GM21717 (cell line): ENCODE results near the gene ROBO1.
"Not testable (repeated sequence)": the region's sequence is repeated elsewhere in the genome, so short reads cannot be mapped to it uniquely, and the experiment has no call there.

ENCODE experiments used
- ATAC-seq: cut with Tn5 transposase; IDR thresholded peaks from one replicate; pipeline ENCODE4 v1.9.1; 2021; ENCODE audit warnings: mild to moderate bottlenecking, moderate library complexity; ENCODE audit not compliant: unreplicated experiment

Gene ROBO1

GRCh38 chr3:78889348-78889747, 878.5 kb downstream of the ROBO1 start:
- ATAC-seq: no peak

DNA sequence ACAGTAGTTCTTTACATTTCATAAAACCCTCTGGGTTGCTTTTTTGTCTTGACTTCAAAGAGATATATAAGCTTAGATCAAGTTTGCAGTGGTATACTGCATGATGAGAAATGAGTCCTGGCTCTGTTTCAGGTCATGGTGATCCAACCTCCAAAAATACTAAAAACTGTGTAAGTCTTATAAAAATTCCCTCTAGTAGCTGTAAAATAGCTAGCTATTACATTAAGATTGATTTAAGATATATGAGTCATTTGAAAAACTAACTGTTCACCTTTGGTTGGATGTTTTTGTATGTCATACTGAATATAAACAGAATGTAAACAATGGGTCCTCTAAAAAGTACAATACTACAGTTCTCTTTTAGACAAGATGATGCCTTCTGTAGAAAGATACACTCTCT, 879.2 kb downstream of the ROBO1 start:
- no peak for ATAC-seq

DNA sequence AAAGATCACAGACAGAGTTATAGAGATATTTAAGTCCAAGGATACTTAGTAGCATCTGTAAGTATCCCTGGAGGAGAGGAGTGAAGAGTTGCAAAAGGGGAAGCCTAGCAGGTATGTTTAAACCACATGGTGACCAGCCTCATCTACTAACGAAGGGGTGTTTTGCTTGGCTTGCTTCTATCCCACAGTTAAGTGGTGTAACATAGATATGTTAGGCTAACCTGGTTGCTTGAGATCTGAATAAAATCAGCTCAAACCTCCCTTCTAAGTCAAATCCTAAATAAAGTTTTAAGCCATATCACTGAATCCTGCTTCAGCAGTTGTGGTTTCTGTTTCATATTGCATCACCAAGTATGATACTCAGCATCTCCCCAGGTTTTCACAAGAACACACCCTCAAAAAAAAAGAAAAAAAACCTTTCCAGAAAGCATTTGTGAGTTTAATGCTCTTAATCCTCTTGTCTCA, 880.2 kb downstream of the ROBO1 start:
- ATAC-seq: no peak

DNA sequence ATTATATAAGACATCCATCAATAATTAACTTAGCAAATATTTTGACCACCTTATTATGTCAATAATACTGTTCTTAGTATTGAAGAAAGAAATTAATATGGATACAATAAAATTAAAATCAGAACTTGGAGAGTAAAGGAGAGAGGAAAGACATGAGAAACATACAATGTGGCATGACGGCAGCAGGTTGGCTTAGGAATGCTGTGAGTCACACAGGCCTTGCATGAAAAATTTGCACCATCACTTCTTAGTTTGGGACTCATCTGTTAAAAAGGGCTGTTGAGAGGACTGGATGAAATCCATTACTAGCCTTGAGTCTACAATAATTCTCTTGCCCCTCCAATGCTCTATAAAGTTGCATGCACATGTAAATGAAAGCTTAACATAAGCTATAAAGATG, 880.8 kb downstream of the ROBO1 start:
- no peak for ATAC-seq

DNA sequence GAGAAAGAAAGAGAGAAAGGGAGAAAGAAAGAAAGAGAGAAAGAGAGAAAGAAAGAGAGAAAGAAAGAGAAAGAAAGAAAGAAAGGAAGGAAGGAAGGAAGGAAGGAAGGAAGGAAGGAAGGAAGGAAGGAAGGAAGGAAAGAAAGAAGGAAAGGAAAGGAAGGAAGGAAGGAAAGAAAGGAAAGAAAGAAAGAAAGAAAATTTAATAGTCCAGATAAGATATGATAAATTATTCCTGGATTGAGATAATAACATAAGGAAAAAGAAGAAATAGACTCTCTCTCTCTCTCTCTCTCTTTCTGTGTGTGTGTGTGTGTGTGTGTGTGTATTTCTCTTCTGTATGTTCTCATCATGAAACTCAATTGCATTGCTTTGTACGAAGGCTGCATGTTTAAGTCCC, 883.2 kb downstream of the ROBO1 start:
- ATAC-seq: not testable (repeated sequence)

DNA sequence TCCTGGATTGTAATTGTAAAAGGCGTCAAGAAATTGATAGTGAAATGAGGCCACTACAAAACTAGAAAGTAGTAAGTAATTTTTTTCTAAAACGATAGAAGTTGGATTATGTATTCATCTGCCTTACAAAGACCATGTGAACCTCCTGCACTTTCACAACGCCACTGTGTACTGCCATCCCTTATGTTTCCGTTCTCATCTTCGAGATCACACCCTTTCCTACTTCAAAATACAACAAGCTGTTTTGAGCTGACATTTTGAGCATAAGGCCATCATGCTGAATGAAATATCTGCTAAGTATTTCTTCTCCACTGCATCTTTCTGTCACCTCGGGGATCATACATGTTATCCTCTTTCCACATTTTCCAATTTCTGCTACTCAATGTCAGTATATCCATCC, 885.5 kb downstream of the ROBO1 start:
- ATAC-seq: no peak

DNA sequence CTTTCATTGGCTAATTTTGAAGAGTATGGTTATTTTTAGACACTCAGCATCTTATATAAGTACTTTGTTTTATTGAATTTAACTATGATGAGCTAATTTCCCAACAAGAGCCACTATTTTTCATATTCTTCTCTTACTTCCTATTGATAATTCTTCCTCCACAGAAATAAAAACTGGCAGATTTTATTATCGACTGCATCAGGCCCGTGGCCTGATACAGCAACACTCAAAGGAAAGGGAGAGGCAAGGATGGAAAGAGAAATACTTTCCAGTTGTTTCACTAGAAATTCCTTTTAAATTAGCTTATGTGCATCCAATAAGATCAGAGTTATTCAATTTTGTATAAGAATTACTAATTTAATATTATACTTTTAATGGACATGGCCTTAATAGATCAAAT, 886.3 kb downstream of the ROBO1 start:
- no peak for ATAC-seq

DNA sequence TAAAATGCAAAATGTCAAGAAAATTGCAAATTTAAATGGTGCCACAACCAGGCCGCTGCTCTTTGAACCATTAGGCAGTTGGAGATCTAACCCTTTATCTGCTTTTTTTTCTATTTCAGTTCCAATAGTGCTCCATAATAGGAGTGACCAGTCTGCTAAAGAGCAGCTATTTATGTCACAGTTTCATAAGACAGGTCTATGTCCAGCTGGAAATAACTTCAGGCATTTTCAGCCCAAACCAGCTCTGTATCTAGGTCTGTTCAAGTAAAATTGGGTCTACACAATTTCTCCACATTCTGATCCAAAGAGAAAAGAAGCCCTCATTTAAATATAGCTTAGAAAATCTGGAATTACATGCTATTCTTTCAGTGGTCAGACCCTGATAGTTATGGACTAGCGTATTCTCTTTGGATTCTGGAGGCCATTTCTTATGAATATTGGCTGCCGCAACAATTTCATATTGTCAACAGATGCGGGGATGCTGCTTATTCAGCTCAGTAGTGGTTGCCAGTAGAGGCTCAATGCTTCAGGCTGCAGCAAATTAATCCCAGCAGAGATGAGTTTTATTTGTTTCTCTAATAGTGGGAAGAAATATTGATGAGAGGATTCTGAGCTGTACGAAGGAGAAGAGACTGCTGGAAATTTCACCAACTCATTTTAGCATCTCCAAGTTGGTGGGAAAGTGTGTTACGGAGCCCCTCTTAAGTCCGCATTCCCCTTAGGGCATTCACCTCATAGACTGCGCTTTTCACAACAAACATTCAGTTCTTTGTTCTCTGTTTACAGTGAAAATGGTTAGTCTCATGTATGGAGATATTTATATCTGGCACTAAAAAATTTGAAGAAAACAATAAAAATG, 887.0 kb downstream of the ROBO1 start:
- no peak for ATAC-seq

DNA sequence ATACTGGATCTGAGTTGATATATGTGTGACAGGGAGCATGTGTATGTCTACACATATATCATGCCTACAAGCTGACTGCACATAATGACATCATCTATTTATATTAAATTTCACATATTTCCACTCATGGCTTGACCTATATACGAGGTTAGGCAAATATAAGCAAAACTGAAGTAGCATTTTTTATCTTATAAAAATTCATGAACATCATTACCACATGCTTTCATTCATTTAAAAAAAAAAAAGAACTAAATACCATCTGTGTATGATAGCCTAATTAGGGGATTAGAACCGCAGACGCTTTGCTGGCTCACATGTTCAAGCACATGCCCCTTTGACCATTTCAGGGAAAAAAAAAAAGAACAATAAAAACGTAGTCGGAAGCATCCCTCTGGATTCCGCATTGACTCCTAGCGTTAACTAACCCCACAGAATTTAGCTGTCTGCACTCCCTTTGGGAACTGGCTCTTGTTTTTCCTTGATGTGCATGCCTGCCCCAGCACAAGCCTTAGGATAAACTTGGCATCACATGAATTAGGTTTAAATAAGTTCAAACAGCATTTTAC, 888.4 kb downstream of the ROBO1 start:
- no peak for ATAC-seq

GRCh38 chr3:78878789-78879188, 889.0 kb downstream of the ROBO1 start:
- ATAC-seq: no peak

DNA sequence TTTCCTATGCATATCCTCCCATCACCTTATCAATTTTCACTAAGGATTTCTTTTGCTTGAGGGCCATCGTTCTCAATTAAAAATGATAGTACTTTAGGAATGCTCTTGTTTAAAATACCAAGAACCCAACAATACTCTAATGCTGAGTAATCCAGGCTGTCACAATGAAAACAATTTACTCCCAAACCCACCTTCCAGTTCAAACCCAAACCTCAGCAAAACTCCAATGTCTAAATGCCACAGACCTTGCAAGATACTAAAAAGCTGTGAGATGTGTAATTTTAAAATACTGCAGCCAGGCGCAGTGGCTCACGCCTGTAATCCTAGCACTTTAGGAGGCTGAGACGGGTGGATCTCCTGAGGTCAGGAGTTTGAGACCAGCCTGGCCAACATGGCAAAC, 889.8 kb downstream of the ROBO1 start:
- ATAC-seq: no peak

DNA sequence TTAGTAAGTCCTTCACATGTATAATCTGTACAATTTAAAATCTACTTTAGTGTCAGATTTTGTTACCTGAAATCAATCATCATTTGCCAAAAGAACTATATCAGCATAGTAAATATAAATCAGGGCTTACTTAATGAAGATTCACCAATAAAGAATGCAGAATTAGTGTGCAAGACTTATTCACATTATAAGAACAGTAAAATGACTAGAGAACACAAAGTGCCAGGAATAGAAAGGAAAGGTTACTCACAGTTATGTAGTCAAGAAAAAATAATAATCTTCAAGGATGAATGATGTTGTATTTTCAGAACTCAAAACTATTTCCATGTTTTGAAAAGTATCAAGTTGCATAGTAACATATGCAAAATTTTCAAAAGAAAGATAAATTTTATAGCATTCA, 891.9 kb downstream of the ROBO1 start:
- ATAC-seq: no peak

DNA sequence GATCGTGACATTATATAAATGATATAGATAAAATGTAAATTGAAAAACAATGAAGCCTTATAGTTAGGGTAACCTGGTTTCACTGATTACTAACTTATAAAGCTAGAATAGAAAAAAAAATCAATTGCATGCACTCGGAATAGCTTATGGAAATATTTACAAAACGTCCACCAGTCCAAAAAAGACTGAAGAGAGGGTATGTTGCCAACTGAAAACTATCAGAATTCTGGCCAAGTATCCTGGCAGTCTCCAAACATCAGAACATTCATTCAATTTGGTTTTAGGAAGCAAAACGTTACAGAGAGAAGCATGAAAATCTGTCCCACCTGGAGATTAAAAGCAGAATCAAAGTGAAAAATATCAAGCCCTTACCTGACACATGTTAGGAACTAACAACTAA, 892.4 kb downstream of the ROBO1 start:
- no peak for ATAC-seq

DNA sequence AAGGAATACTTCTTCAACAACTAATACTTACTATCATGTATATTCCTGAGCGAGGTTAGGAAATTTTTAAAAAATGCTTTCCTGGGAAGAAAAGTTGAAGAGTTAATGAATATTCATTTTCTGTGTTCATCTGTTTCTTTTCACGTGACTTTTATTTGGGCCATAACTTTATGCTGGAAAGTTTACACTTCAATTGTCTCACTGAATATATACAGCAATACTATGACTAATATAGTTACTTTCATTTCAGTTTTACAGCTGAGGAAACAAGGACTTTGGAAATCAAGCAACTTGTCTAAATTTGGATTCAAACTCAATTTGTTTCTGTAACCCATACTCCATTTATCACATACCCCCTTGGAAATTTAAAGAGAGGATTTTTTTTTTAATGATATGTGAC, 894.2 kb downstream of the ROBO1 start:
- no peak for ATAC-seq

DNA sequence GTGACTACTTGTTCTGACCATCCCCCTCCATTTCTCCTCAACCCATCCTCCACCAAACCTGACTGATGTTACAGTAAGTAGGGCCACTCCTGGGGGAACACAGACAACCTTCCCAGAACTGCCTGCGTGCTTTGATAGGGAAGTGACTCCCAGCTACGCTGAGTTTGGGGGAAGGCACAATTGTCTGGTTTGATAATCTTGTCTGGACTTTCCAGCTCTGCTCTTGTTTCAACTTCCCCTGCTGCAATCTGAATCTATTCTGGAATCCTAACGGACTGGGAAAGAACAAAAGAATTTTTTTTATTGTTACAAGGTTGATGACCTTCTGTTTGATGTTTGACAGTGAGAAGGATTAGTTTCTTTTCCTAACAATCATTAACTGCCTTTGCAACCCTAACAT, 895.6 kb downstream of the ROBO1 start:
- no peak for ATAC-seq

DNA sequence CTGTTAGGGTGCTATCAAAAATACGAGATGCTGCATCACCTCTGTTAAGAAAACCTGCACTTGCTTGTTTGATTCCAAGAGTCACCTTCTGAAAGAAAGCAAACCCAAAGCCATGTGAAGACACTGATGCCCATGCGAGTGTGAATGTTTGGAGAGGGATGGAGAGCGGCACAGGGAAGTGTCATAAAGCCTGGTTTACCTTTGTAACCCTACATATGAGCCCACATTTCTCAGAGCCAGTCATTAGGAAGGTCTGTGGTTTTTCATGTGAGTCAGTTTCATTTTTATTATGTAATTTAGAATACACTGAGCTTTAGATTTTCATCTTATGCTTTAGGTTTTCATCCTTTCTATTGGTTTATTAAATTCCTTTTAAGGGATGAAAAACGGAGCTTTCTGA, 896.8 kb downstream of the ROBO1 start:
- peak; percentile 76 for ATAC-seq

DNA sequence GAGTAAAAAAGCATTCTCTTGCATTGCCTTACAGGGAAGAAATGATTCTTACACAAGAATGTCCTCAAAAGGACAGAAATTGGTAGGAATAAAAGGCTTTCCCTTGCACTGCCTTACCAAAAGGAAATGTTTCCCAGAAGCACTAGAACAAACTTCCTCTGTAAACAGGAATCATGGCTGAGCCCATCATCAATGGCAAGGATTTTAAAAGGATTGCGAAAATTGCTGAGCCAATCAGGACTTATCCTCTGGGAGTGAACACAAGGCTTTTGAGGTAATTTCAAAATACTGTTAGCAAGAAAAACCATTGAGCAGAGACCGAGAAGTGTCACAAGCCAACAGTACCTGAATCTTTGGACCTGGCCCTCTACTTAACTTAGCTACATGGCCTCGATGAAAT, 897.3 kb downstream of the ROBO1 start:
- no peak for ATAC-seq

DNA sequence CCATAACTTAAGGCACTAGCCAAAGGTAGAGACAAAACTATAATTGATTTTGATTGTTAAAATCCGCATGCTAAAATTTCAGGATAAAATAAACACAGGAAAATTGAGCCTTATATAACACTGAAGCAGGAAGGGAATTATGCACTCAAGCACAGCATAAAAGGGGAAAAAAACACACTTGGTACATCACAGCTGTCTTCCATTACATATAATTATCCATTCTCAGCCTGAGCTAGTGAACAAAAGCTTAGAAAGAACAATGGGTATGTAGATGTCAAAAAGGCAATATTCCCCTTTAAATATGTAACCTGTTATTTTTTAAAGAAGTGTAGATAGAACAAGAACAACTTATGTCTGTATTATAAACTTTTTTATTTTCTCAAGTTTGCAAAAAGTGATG, 899.2 kb downstream of the ROBO1 start:
- no peak for ATAC-seq

GRCh38 chr3:78867409-78868372, 900.1 kb downstream of the ROBO1 start:
- no peak for ATAC-seq

- ATAC-seq: no peak
Measured at GRCh38 chr3:78863306-78864203, 904.2 kb downstream of the ROBO1 start.
